ENCODE data around the gene SDCCAG8. TPM values are rescaled to one million over a fixed set of nuclear protein-coding genes. Genes with fewer than 3 reads are reported as not detected.

Gene SDCCAG8
- total and polyA plus RNA-seq, 2 experiments from 2014 or later: 23.3 to 38.5 TPM

GRCh38 chr1:243428084-243428483, 172.2 kb downstream of the SDCCAG8 start:
- H3K4me3 ChIP-seq: no peak overlapping the region
- no peaks in the 10 kb centered on the region for H3K27me3 ChIP-seq
- H3K27ac ChIP-seq: no peak overlapping the region
- peaks cover 8% of the 10 kb centered on the region for H3K36me3 ChIP-seq
- H3K9me3 ChIP-seq (ENCODE audit: low read depth): no peaks in the 10 kb centered on the region
- no peak for DNase-seq (ENCODE audit: low read depth in 1 of 2, low spot score in 1 of 2)
- TF ChIP-seq CTCF (IDR thresholded peaks at IDR 0.05; ENCODE audit: low read depth, low read length): no peak
- H3K4me1 ChIP-seq (ENCODE audit: low read depth): no peaks in the 10 kb centered on the region

GRCh38 chr1:243428617-243429342, 172.9 kb downstream of the SDCCAG8 start:
- no peak for DNase-seq (ENCODE audit: low read depth in 1 of 2, low spot score in 1 of 2)

GRCh38 chr1:243431591-243431990, 175.8 kb downstream of the SDCCAG8 start:
- no peaks in the 10 kb centered on the region for H3K9me3 ChIP-seq (ENCODE audit: low read depth)
- no peak for DNase-seq (ENCODE audit: low read depth in 1 of 2, low spot score in 1 of 2)
- no peaks in the 10 kb centered on the region for H3K4me1 ChIP-seq (ENCODE audit: low read depth)
- H3K4me3 ChIP-seq: no peak overlapping the region
- H3K27ac ChIP-seq: no peak overlapping the region
- H3K36me3 ChIP-seq: peaks cover 2% of the 10 kb centered on the region
- no peaks in the 10 kb centered on the region for H3K27me3 ChIP-seq
- TF ChIP-seq CTCF (IDR thresholded peaks at IDR 0.05; ENCODE audit: low read depth, low read length): no peak

More at GRCh38 chr1:243428617-243429342, 172.9 kb downstream of the SDCCAG8 start:
- no peak for TF ChIP-seq CTCF (IDR thresholded peaks at IDR 0.05; ENCODE audit: low read depth, low read length)
- Histone ChIP-seq H3K36me3 (peaks cover 8% of the 10 kb centered on the region), H3K4me1 (ENCODE audit: low read depth) (no peaks in the 10 kb centered on the region), H3K27ac (no peak overlapping the region), H3K27me3 (no peaks in the 10 kb centered on the region), H3K4me3 (no peak overlapping the region), H3K9me3 (ENCODE audit: low read depth) (no peaks in the 10 kb centered on the region)

DNA sequence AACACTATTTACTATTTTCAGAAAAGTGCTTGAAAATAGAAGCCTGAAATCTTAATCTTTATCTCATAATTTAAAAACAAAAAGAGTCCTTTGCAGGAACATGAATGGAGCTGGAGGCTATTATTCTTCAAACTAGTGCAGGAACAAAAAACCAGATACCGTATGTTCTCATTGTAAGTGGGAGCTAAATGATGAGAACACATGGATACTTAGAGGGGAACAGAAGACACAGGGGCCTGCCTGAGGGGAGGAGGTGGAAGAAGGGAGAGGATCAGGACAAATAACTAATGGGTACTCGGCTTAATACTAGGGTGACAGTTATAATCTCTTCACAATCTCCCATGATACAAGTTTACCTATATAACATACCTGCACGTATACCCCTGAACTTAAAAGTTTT, 176.3 kb downstream of the SDCCAG8 start:
- no peak for TF ChIP-seq CTCF (IDR thresholded peaks at IDR 0.05; ENCODE audit: low read depth, low read length)
- H3K36me3 ChIP-seq: no peaks in the 10 kb centered on the region

GRCh38 chr1:243433737-243434370, 178.0 kb downstream of the SDCCAG8 start:
- peak in 1 of 2 donors; percentile 37 for DNase-seq (ENCODE audit: low read depth in 1 of 2, low spot score in 1 of 2)
- Histone ChIP-seq H3K9me3 (ENCODE audit: low read depth) (no peaks in the 10 kb centered on the region), H3K4me1 (ENCODE audit: low read depth) (no peaks in the 10 kb centered on the region), H3K36me3 (no peaks in the 10 kb centered on the region), H3K4me3 (no peak overlapping the region), H3K27me3 (no peaks in the 10 kb centered on the region), H3K27ac (no peak overlapping the region)
- no peak for TF ChIP-seq CTCF (IDR thresholded peaks at IDR 0.05; ENCODE audit: low read depth, low read length)

More for the DNA sequence above, 176.3 kb downstream of the SDCCAG8 start:
- Histone ChIP-seq H3K4me1 (ENCODE audit: low read depth) (no peaks in the 10 kb centered on the region), H3K27me3 (no peaks in the 10 kb centered on the region), H3K27ac (no peak overlapping the region), H3K4me3 (no peak overlapping the region), H3K9me3 (ENCODE audit: low read depth) (no peaks in the 10 kb centered on the region)
- no peak for DNase-seq (ENCODE audit: low read depth in 1 of 2, low spot score in 1 of 2)
